Measurements from ENCODE around the gene ZNF384.
A peak's percentile ranks its signal among the peaks of the same experiment; 100 is the strongest.

Gene ZNF384

GRCh38 chr12:6688543-6688998 is 604 bp downstream of the ZNF384 start (continued):
- TF ChIP-seq PRDM4 (tag by site-specific recombination; IDR thresholded peaks at IDR 0.05) (0 out of 2 replicates have a peak, but pooled peaks have one; percentile 18), PATZ1 (tag by site-specific recombination; IDR thresholded peaks at IDR 0.05) (peak; percentile 83)

DNA sequence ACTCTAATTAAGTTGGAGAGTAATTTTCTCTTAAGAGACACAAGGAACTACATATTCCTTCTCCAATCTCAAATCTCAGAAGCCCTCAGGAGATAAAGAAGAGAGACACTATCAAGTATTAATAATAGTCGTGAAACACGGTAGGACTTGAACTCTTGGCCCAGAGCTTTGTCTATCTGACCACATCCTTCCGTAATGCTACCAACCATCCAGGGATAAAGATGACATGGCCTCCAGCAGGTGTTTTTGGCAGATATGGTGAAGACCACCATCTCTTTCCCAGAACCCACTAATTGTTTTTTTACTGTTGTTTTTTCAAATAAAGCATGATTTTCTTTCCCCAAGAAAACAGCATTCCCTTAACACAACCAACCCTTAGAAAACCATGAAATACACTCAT is 3.4 kb downstream of the ZNF384 start:
- no peak for TF ChIP-seq WT1 (tag by site-specific recombination; IDR thresholded peaks at IDR 0.05)
- TF ChIP-seq ZNF561 (tag by site-specific recombination; IDR thresholded peaks at IDR 0.05; ENCODE audit: borderline replicate concordance) = no peak
- TF ChIP-seq ZNF404 (tag by site-specific recombination; IDR thresholded peaks at IDR 0.05) = no peak
- no peak for TF ChIP-seq ZNF555 (tag by site-specific recombination; conservative IDR thresholded peaks at IDR 0.05)
- TF ChIP-seq PBX3 (CRISPR knock-in tag; IDR thresholded peaks at IDR 0.05) = no peak
- no peak for TF ChIP-seq ZNF596 (tag by site-specific recombination; IDR thresholded peaks at IDR 0.05)
- TF ChIP-seq, protein P1, sequence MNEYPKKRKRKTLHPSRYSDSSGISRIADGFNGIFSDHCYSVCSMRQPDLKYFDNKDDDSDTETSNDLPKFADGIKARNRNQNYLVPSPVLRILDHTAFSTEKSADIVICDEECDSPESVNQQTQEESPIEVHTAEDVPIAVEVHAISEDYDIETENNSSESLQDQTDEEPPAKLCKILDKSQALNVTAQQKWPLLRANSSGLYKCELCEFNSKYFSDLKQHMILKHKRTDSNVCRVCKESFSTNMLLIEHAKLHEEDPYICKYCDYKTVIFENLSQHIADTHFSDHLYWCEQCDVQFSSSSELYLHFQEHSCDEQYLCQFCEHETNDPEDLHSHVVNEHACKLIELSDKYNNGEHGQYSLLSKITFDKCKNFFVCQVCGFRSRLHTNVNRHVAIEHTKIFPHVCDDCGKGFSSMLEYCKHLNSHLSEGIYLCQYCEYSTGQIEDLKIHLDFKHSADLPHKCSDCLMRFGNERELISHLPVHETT (tag by site-specific recombination; IDR thresholded peaks at IDR 0.05) = no peak
- TF ChIP-seq ZSCAN30 (tag by site-specific recombination; IDR thresholded peaks at IDR 0.05) = no peak
- no peak for TF ChIP-seq ZNF658 (tag by site-specific recombination; IDR thresholded peaks at IDR 0.05)
- TF ChIP-seq GLIS2 (tag by site-specific recombination; IDR thresholded peaks at IDR 0.05) = no peak
- ChIA-PET CTCF (interaction anchor here (0.6 to 2.1 kb wide), 4 partner anchors 13 to 197 kb away, joined by 3 to 8 read pairs (median 5); no protein-coding TSS in a partner anchor), POLR2A (interaction anchor here (0.9 to 1.0 kb wide), 2 partner anchors 38 to 152 kb away, joined by 3 read pairs; partner anchors contain the start of genes COPS7A and GAPDH)
- Histone ChIP-seq H3K9me3 (ENCODE audit: control insufficient read depth, insufficient read depth, low read depth, low read length) (no peaks in the 10 kb centered on the region), H3K36me3 (ENCODE audit: control insufficient read depth in 2 of 2, insufficient read depth in 1 of 2, low read length in 2 of 2) (peaks cover 31 to 35% of the 10 kb centered on the region in 2 experiments), H3K4me1 (ENCODE audit: control insufficient read depth, insufficient read depth, low read length) (peaks cover 13% of the 10 kb centered on the region), H3K4me3 (ENCODE audit: low read depth, low read length) (no peak overlapping the region), H3K27ac (ENCODE audit: extremely low read depth, low read depth, low read length) (no peak overlapping the region)

GRCh38 chr12:6684609-6685008 is 4.6 kb downstream of the ZNF384 start:
- ChIA-PET CTCF (interaction anchor here (0.6 to 2.3 kb wide), 30 partner anchors 10 to 706 kb away, joined by 3 to 27 read pairs (median 4); partner anchors contain the start of gene COPS7A), POLR2A (interaction anchor here (0.9 to 1.0 kb wide), 2 partner anchors 17 to 151 kb away, joined by 3 to 4 read pairs; partner anchors contain the start of gene GAPDH)
- H3K4me3 ChIP-seq (ENCODE audit: low read depth, low read length) = no peak overlapping the region
- no peaks in the 10 kb centered on the region for H3K9me3 ChIP-seq (ENCODE audit: control insufficient read depth, insufficient read depth, low read depth, low read length)
- peaks cover 10% of the 10 kb centered on the region for H3K4me1 ChIP-seq (ENCODE audit: control insufficient read depth, insufficient read depth, low read length)
- H3K27ac ChIP-seq (ENCODE audit: extremely low read depth, low read depth, low read length) = no peak overlapping the region
- peaks cover 40 to 46% of the 10 kb centered on the region in 2 experiments for H3K36me3 ChIP-seq (ENCODE audit: control insufficient read depth in 2 of 2, insufficient read depth in 1 of 2, low read length in 2 of 2)
- TF ChIP-seq CTCF (tag by site-specific recombination; IDR thresholded peaks at IDR 0.05) (no peak), ZNF10 (tag by site-specific recombination; IDR thresholded peaks at IDR 0.05) (peak; percentile 67; the same call in 1 of the 2 replicates), ZNF274 (IDR thresholded peaks at IDR 0.05; ENCODE audit: low read length) (no peak), ZNF274 (tag by site-specific recombination; IDR thresholded peaks at IDR 0.05; ENCODE audit: borderline replicate concordance) (no peak), ZNF529 (tag by site-specific recombination; IDR thresholded peaks at IDR 0.05; ENCODE audit: insufficient replicate concordance) (no peak), ZNF747 (tag by site-specific recombination; IDR thresholded peaks at IDR 0.05) (no peak), OSR2 (tag by site-specific recombination; IDR thresholded peaks at IDR 0.05) (peak; percentile 37; the same call in 1 of the 2 replicates), ZNF302 (tag by site-specific recombination; IDR thresholded peaks at IDR 0.05; ENCODE audit: low read depth) (no peak), ZNF211 (tag by site-specific recombination; IDR thresholded peaks at IDR 0.05; ENCODE audit: low read depth) (no peak), ZBTB17 (tag by site-specific recombination; IDR thresholded peaks at IDR 0.05) (peak; percentile 41; the same call in 1 of the 2 replicates)
- TF ChIP-seq, protein P2, sequence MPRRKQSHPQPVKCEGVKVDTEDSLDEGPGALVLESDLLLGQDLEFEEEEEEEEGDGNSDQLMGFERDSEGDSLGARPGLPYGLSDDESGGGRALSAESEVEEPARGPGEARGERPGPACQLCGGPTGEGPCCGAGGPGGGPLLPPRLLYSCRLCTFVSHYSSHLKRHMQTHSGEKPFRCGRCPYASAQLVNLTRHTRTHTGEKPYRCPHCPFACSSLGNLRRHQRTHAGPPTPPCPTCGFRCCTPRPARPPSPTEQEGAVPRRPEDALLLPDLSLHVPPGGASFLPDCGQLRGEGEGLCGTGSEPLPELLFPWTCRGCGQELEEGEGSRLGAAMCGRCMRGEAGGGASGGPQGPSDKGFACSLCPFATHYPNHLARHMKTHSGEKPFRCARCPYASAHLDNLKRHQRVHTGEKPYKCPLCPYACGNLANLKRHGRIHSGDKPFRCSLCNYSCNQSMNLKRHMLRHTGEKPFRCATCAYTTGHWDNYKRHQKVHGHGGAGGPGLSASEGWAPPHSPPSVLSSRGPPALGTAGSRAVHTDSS (tag by site-specific recombination; IDR thresholded peaks at IDR 0.05) = peak; percentile 58; the same call in 1 of the 2 replicates
